Lower leg skin (tissue), 4 donors: ENCODE measurements around the gene CAPG. TPM values are rescaled to one million over a fixed set of nuclear protein-coding genes. Genes with fewer than 3 reads are reported as not detected.
"Not testable (repeated sequence)": the region's sequence is repeated elsewhere in the genome, so short reads cannot be mapped to it uniquely, and the experiment has no call there.

ENCODE experiments used
- DNase-seq, 2 donors: peaks; one replicate each; pipeline ENCODE4 v3.0.0-alpha.2; 2019; ENCODE audit warnings: low spot score in 2 of 2
- H3K4me3 ChIP-seq: fragments of 200-600 bp; sonication (generic); 2 replicates; pipeline ENCODE4 v1.5.1; 2017; ENCODE audit warnings: mild to moderate bottlenecking, low read depth; ENCODE audit not compliant: poor library complexity, severe bottlenecking
- CTCF ChIP-seq, 3 donors: fragments of 450-650 bp; IDR thresholded peaks; one replicate each; pipeline ENCODE4 v1.5.1; 2016; ENCODE audit warnings: antibody characterized with exemption in 3 of 3, mild to moderate bottlenecking in 3 of 3, moderate library complexity in 2 of 3
- POLR2A ChIP-seq, 2 donors: fragments of 450-650 bp; IDR thresholded peaks; one replicate each; pipeline ENCODE4 v1.6.1; 2016 to 2017; ENCODE audit warnings: antibody characterized with exemption in 2 of 2, mild to moderate bottlenecking in 1 of 2, moderate library complexity in 1 of 2
- WGBS, 2 donors: methylation state at CpG; one replicate each; pipeline ENCODE4 v1.1.5; 2018; 5-methylcytosine and 5-hydroxymethylcytosine counted together
- intact Hi-C: fragments of 100-400 bp; cut with DNase I; formaldehyde crosslinking; loops from one replicate; pipeline ENCODE4 v1.15.0; 2023; ENCODE audit warnings: low total_unique reads
- total RNA-seq, 4 donors: library from RNA; depleted of rRNA; stranded (reverse); fragments of >200 nt; gene quantifications; one replicate each; pipeline ENCODE4 v1.1.0, GENCODE V29; 2016

Gene CAPG
- total RNA-seq, 4 donors from 2014 or later = 177 to 272 (median 232) TPM

- no peak for DNase-seq
- intact Hi-C loops = loop anchor here (1.0 kb wide), 1 partner anchor 21 kb away; no protein-coding TSS in a partner anchor
- WGBS, 2 donors = 79 to 86% methylated on average over 4 of the region's 4 CpGs
- no peak for TF ChIP-seq CTCF (IDR thresholded peaks at IDR 0.05)
- no peak for TF ChIP-seq POLR2A (IDR thresholded peaks at IDR 0.05)
- H3K4me3 ChIP-seq = no peak overlapping the region
These were observed 26.3 kb downstream of the CAPG start for GRCh38 chr2:85383850-85384249.

DNA sequence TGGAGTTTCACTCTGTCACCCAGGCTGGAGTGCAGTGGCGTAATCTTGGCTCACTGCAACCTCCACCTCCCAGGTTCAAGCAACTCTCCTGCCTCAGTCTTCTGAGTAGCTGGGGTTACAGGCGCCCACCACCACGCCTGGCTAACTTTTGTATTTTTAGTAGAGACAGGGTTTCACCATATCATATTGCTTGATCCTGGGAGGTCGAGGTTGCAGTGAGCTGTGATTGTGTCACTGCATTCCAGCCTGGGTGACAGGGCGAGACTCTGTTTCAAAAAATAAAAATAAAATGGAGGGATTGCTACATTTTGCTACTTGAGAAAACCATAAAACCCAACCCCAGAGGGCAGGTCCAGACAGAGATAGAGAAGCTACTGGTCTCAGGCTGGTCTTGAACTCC, 27.0 kb downstream of the CAPG start:
- not testable (repeated sequence) for H3K4me3 ChIP-seq, DNase-seq
- intact Hi-C loops = loop anchor here (1.0 kb wide), 1 partner anchor 22 kb away; no protein-coding TSS in a partner anchor
- 82 to 88% methylated on average over 5 of the region's 5 CpGs for WGBS, 2 donors

DNA sequence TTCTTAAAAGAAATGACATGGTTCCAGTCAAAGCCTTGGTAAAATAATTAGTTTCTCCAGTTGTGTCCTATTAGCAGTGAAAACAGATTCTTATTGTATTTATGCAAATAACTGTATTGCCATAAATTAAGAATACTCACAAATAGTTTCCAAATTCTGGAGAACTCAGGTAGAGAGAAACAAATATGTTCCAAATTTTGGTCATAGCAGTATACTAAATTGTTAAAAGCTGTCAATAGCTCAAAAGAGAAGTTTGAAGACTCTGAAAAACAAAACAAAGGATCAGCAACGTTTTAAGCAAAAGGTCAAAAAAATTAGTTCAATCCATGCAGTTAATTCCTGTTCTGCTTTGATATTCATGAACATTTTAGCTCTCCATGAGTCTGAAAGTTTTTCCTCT, 30.1 kb downstream of the CAPG start:
- no peak overlapping the region for H3K4me3 ChIP-seq
- TF ChIP-seq POLR2A (IDR thresholded peaks at IDR 0.05) = no peak
- TF ChIP-seq CTCF (IDR thresholded peaks at IDR 0.05) = no peak
- DNase-seq = no peak
- WGBS, 2 donors = 80 to 83% methylated on average over 1 of the region's 1 CpG
- intact Hi-C loops = no loop called here

DNA sequence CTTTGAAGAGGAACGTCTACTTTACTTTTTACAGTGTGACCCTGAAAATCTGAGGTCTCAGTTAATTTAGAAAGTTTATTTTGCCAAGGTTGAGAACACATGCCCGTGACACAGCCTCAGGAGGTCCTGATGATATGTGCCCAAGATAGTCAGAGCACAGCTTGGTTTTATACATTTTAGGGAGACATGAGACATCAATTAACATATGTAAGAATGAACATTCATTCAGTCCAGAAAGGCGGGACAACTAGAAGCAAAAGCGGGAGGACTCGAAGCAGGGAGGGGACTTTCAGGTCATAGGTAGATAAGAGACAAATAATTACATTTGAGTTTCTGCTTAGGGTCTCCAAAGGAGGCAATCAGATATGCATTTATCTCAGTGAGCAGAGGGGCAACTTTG, 31.9 kb downstream of the CAPG start:
- TF ChIP-seq POLR2A (IDR thresholded peaks at IDR 0.05) (no peak), CTCF (IDR thresholded peaks at IDR 0.05) (no peak)
- WGBS, 2 donors = 67 to 80% methylated on average over 5 of the region's 5 CpGs
- intact Hi-C loops = no loop called here
- H3K4me3 ChIP-seq = no peak overlapping the region
- no peak for DNase-seq

- DNase-seq = no peak
- no peak overlapping the region for H3K4me3 ChIP-seq
- no peak for TF ChIP-seq CTCF (IDR thresholded peaks at IDR 0.05)
- TF ChIP-seq POLR2A (IDR thresholded peaks at IDR 0.05) = no peak
- intact Hi-C loops = no loop called here
- WGBS, 2 donors = 73 to 77% methylated on average over 11 of the region's 11 CpGs
These were observed 33.1 kb downstream of the CAPG start for GRCh38 chr2:85377083-85377482.

GRCh38 chr2:85376291-85377065, 33.7 kb downstream of the CAPG start:
- WGBS, 2 donors = 90 to 95% methylated on average over 5 of the region's 5 CpGs
- DNase-seq = no peak
- TF ChIP-seq CTCF (IDR thresholded peaks at IDR 0.05) = no peak
- no peak for TF ChIP-seq POLR2A (IDR thresholded peaks at IDR 0.05)
- intact Hi-C loops = no loop called here
- H3K4me3 ChIP-seq = no peak overlapping the region
